IPS-NIHi11 (cell line): Measurements from ENCODE around the gene MLXIPL.
"Not testable (repeated sequence)": the region's sequence is repeated elsewhere in the genome, so short reads cannot be mapped to it uniquely, and the experiment has no call there.

Experiments used
- DNase-seq: peaks from one replicate; pipeline ENCODE4 v3.0.0; 2012; ENCODE audit warnings: mixed read lengths, low spot score

MLXIPL gene

DNA sequence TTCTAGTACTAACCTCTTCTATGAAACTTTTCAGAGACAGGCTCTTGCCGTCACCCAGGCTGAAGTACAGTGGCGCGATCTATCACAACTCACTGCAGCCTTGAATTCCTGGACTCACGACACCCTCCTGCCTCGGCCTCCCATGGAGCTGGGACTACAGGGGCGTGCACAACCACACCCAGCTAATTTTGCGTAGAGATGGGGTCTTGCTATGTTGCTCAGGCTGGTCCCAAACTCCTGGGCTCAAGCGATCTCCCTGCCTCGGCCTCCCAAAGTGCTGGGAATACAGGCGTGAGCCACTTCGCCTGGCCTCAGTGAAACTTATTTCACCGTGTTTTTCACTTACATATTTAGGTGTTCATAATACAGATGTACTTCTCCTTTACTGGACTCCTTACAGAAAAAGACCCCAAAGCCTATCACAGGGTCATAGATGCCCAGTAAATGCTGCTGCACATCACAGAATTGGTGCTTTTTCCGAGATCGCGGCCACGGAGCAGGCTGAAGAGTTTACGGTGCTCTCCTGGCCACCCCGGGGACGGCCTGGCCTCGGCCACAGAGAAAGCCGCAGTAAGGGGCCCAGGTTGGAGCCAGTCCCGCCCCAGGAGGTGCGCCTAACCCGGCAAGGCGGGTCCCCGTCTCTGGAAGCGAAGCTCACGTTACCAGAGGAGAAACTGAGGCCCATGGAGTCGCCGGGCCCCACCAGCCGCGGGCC lies 46.5 kb downstream of the MLXIPL start:
- no peak for DNase-seq

DNA sequence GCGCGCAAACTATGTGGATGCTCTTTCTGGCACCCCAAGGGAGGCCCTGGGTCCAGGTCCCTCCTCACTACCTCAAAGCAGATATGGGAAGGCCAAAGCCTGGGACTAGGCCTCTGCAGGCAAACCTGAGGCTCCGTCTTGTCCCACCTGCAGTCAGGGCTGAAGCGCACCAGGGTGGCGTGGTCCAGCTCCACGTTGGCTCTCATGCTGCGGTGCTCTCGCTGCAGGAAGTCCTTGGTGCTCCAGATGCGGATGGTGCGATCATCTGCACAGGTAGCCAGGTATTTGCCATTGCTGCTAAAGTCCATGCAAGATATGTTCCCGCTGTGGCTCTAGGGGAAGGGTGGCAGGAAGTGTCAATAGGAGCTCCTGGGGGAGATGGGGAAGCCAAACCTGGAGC lies 50.5 kb downstream of the MLXIPL start:
- DNase-seq: no peak

DNA sequence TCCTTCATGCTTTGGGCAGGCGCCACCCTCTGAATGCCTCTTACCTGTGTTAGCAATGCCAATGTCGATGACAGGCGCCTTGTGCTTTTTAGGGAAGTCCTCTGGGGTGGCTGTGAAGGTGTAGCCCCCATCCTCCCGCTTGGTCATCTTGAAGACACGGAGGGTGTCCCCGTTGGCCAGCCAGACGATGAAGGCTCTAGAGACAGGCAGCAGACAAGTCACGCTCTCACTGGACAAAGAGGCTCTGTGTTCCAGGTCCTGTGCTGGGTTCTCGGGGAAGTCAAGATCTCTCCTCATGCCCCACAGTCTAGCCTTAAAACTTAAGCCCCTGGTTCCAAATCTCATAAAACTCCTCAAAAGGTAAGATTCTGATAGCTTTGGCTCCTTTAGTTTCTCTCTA lies 51.0 kb downstream of the MLXIPL start:
- DNase-seq: no peak

- no peak for DNase-seq
These were observed 51.5 kb downstream of the MLXIPL start for GRCh38 chr7:73572767-73573186.

DNA sequence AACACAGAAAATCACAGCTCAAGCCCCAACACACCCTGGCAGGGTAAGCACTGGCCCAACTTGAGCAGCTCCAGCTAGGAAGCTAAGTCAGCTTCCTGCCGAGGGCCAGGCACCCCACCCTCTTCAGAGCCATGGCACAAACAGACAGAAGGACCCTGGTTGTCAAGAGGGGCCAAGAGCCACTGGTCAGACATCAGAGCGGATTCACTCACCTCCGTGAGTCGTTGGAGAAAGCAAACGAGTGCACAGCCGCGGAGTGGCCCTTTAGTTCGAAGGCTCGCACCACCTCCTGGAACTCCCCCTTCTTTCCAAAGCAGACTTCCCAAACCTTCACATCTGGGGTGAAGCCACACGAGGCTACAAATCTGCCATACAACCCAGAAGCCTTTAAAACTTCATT lies 53.3 kb downstream of the MLXIPL start:
- no peak for DNase-seq

GRCh38 chr7:73570521-73570920 lies 53.8 kb downstream of the MLXIPL start:
- DNase-seq: no peak

- DNase-seq: no peak
These were observed 55.2 kb downstream of the MLXIPL start for GRCh38 chr7:73569042-73569608.

GRCh38 chr7:73567846-73568685 lies 56.3 kb downstream of the MLXIPL start:
- no peak for DNase-seq

GRCh38 chr7:73567140-73567539 lies 57.2 kb downstream of the MLXIPL start:
- no peak for DNase-seq

DNA sequence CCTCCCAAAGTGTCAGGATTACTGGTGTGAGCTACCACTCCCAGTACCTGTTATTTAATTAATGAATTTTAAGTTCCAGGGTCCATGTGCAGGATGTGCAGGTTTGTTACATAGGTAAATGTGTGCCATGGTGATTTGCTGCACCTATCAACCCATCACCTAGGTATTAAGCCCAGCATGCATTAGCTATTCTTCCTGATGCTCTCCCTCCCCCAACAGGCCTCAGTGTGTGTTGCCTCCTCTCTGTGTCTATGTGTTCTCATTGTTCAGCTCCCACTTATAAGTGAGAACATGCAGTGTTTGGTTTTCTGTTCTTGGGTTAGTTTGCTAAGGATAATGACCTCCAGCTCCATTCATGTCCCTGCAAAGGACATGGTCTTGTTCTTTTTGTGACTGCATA lies 57.9 kb downstream of the MLXIPL start:
- not testable (repeated sequence) for DNase-seq

DNA sequence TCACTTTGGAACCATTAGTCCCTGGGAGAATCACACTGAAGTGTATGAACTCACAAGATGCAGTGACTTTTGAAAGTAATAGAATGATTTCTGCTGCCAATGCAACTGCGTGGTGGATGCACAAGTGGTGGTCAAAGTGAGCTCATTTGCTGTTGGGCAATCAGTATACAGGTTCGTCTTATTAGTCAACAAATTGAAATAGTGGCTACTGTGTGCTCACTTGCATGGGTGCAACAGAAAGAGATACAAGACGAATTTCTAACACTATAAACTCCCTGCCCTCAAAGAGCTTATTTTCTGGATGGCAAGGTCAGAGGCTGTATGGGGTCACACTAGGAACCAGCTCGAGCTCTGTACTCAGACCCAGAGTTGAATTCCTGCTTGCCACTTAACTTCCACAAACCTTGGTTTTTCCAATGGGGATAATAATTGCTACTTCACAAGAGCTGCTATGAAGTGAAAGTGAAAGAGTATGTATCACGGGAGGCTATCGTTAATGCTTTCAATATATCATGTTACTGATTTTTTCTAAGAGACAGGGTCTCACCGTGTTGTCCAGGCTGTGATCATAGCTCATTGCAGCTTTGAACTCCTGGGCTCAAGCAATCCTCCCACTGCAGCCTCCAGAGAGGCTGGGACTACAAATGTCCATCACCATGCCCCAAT lies 58.5 kb downstream of the MLXIPL start:
- DNase-seq: no peak

- no peak for DNase-seq
These were observed 64.0 kb downstream of the MLXIPL start for GRCh38 chr7:73560109-73560835.

GRCh38 chr7:73557397-73558257 lies 66.7 kb downstream of the MLXIPL start, which contains the start of gene BCL7B:
BCL7B (minus strand) TSS chr7:73557690; CDS start chr7:73557578, 112 bp downstream.
- DNase-seq: peak; percentile 98

DNA sequence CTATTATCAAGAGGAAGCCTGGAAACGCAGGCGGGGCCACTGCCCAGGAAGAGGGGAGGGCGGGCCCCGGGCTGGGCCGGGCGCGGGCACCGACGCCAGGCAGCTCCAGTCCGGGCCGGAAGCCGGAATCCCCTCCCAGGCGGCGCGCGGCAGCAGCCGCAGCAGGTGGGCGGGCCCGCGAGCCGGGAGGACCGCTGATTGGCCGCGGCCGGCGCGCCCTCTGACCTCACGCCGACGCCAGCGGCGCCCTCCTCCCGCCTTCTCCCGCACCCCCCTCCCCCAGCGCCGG lies 67.3 kb downstream of the MLXIPL start:
- peak; percentile 99 for DNase-seq

- DNase-seq: no peak
These were observed 67.9 kb downstream of the MLXIPL start for GRCh38 chr7:73556208-73557107.

DNA sequence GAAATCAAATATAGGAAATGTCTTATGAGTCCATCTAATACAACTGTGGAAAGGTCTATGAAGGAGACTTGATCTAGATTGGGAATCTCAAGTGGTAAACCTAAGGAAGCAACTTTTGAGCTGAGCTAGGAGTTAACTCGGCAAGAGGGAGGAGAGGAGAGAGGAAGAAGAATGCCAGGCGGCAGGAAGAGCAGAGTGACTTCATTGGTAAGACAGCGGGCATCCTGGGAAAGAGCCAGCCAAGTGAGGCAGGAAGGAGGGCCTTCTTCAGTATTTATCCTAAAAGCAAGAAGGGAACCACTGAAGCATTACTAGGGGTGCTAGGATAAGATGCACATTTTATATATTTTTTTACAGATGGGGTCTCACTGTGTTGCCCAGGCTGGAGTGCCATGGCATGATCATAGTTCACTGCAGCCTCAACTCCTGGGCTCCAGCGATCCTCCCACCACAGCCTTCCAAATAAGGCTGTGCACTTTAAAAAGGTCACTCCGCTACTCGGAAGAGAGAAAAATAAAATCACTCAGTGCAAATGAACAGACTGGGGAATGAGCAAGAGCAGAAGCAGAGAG lies 68.8 kb downstream of the MLXIPL start:
- no peak for DNase-seq

DNA sequence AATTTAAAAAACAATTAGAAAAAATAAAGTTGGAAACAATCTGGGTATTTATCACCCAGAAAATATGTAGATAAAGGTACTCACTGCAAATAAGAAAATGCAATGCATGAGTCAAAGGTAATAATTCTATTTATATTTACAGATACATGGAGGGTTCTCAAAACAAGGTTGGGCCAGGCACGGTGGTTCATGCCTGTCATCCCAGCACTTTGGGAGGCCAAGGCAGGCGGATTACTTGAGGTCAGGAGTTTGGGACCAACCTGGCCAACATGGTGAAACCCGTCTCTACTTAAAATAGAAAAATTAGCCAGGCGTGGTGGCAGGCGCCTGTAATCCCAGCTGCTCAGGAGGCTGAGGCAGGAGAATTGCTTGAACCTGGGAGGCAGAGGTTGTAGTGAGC lies 74.2 kb downstream of the MLXIPL start:
- DNase-seq: not testable (repeated sequence)

GRCh38 chr7:73549176-73549575 lies 75.1 kb downstream of the MLXIPL start:
- no peak for DNase-seq

- DNase-seq: no peak
These were observed 76.5 kb downstream of the MLXIPL start for GRCh38 chr7:73547841-73548240.

- no peak for DNase-seq
These were observed 79.6 kb downstream of the MLXIPL start for GRCh38 chr7:73544678-73545077.
